T47D (cell line): ENCODE results near the gene NRDE2.

Experiments used
- DNase-seq, 2 experiments: peaks; one replicate each; pipeline versions ENCODE4 v3.0.0 to v3.0.0-alpha.2; 2011 to 2012; ENCODE audit warnings: low read depth in 1 of 2, low spot score in 1 of 2
- JUND ChIP-seq: IDR thresholded peaks from 2 replicates; pipeline ENCODE4 v1.6.1; 2012; ENCODE audit warnings: low read depth
- in situ Hi-C: cut with HindIII; loops from 2 replicates; pipeline ENCODE4 v1.10.0; 2016; ENCODE audit warnings: low sequenced_read_pairs, low pct_unique_long_range_greater_than_20kb

NRDE2 gene

GRCh38 chr14:90301122-90301521, 30.6 kb downstream of the NRDE2 start:
- no peak for DNase-seq
- TF ChIP-seq JUND, result no peak
- in situ Hi-C loops, result no loop called here

GRCh38 chr14:90300611-90301047, 31.1 kb downstream of the NRDE2 start:
- peak in 1 of 2 experiments; percentile 37 for DNase-seq
- in situ Hi-C loops, result no loop called here
- no peak for TF ChIP-seq JUND

GRCh38 chr14:90299408-90299807, 32.3 kb downstream of the NRDE2 start:
- TF ChIP-seq JUND, result no peak
- DNase-seq, result no peak
- in situ Hi-C loops, result no loop called here

- DNase-seq, result no peak
- no peak for TF ChIP-seq JUND
- in situ Hi-C loops, result no loop called here
These were observed 33.7 kb downstream of the NRDE2 start for GRCh38 chr14:90297876-90298629.

DNA sequence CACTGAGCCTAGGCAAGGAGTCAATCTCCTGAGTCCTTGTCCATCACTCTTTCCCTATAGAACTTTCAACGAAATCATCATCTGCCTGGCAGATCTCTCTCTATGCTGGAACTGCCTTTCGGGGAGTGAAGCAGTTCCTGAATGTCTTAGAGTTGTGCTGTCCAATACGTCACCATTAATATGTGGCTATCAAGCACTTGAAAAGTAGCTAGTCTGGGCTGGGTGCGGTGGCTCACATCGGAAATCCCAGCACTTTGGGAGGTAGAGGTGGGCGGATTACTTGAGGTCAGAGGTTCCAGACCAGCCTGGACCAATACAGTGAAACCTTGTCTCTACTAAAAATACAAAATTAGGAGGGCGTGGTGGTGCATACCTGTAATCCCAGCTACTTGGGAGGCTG, 35.1 kb downstream of the NRDE2 start:
- TF ChIP-seq JUND, result no peak
- no peak for DNase-seq
- in situ Hi-C loops, result no loop called here

- no peak for TF ChIP-seq JUND
- no peak for DNase-seq
- in situ Hi-C loops, result no loop called here
These were observed 35.7 kb downstream of the NRDE2 start for GRCh38 chr14:90295870-90296516.

GRCh38 chr14:90294872-90295271, 36.9 kb downstream of the NRDE2 start:
- in situ Hi-C loops, result no loop called here
- TF ChIP-seq JUND, result no peak
- DNase-seq, result no peak

DNA sequence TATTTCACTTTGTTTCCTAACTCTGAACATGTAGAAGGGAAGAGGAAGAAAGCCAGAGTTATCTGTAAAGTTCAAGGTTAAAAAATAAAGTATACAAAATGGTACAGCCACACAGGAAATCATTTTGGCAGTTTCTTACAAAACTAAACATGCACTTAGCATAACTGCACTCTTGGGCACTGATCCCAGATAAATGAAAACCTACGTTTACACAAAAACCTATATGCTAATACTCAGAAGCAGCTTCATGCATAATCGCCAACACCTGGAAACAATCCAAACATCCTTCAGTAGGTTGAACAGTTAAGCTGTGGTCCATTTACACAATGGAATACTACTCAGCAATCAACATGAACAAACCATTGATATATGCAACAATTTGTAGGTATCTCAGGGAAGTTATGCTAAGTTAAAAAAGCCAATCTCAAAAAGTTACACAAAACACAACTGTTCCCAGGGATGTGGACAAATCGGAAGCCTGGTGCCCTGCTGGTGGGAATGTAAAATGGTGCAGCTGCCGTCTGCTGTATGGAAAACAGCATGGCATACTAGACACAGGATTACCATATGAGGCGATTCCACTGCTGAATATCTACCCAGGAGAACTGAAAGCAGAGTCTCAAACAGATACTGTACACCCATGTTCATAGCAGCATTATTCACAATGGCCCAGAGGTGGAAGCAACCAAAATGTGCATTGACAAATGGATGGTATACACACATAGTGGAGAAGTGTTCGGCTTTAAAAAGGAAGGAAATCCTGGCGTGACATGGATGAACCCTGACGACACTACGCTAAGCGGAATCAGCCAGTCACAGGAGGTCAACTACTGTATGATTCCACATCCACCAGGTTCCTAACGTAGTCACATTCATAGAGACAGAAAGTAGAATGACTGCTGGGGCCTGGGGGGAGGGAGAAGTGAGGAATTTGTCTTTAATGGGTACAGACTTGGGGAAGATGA, 37.7 kb downstream of the NRDE2 start:
- TF ChIP-seq JUND, result no peak
- no peak for DNase-seq
- in situ Hi-C loops, result no loop called here

DNA sequence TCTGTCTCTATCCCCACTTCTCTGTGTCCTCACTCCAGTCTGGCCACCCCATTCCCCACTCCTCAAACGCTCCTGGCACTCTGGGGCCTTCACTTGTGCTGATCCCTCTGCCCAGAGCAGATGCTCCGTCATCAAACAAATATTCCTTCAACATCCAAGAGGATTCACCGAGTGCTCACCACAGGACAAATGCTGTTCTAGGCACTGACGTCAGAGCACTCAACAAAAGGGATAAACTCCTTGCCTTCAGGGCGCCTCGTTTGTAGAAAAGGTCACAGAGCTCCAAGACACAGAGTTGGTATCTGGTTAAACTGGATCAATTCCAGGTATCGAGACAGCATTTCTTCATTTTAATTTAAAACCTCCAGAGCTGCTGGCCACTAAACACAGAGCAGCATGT, 40.0 kb downstream of the NRDE2 start:
- in situ Hi-C loops, result no loop called here
- DNase-seq, result no peak

DNA sequence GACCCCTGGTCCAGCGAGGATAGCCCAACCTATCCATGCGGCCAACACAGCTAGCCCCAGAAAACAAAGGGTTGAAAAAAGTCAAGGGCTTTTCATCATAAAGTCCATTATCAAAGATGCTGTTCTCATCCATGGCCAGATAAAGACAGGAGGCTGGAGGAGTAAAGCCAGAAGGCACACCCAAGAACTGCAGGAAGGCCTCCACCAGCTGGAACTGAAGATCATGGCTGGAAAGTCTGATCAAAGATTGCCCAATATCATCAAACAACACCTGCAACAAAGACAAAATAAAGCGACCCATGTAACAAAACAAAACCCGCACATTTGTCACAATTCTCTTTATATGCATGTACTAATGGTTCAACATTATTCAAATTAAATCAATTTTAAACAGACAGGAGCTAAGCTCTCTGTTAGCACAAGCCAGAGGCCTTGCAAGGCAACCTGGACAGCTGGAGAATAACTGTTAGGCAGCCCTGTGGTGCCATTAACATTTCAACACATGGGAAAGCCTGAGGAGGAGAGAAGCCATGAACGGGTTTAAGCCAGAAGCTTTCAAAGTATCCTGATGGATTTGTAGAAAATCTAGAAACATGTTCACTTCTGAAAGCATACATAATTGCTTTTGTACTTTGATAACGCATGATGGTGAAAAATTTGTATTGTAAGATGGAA, 41.3 kb downstream of the NRDE2 start:
- in situ Hi-C loops, result no loop called here
- no peak for DNase-seq
- TF ChIP-seq JUND, result no peak

More for the DNA sequence above, 40.0 kb downstream of the NRDE2 start:
- no peak for TF ChIP-seq JUND

- DNase-seq, result no peak
- no peak for TF ChIP-seq JUND
- in situ Hi-C loops, result no loop called here
These were observed 42.9 kb downstream of the NRDE2 start for GRCh38 chr14:90288651-90289355.
